SJSA1 (cell line): ENCODE measurements around the gene TEX29. TPM values are rescaled to one million over a fixed set of nuclear protein-coding genes. Genes with fewer than 3 reads are reported as not detected.

Experiments used
- DNase-seq, 2 experiments: peaks; one replicate each; pipeline ENCODE4 v3.0.0-alpha.2; 2015 to 2020; ENCODE audit warnings: low spot score in 2 of 2, low read depth in 1 of 2
- H3K27ac ChIP-seq: fragments of 250-450 bp; sonication (Bioruptor Pico); 2 replicates; pipeline ENCODE4 v1.5.1; 2020; ENCODE audit warnings: mild to moderate bottlenecking, moderate library complexity
- H3K27me3 ChIP-seq: fragments of 250-450 bp; sonication (Bioruptor Pico); replicated peaks from 2 replicates; pipeline ENCODE4 v1.5.1; 2020; ENCODE audit warnings: mild to moderate bottlenecking, moderate library complexity
- H3K36me3 ChIP-seq: fragments of 250-450 bp; sonication (Bioruptor Pico); 2 replicates; pipeline ENCODE4 v1.5.1; 2020; ENCODE audit warnings: mild to moderate bottlenecking
- H3K4me1 ChIP-seq: fragments of 250-450 bp; sonication (Bioruptor Pico); replicated peaks from 2 replicates; pipeline ENCODE4 v1.6.1; 2021; ENCODE audit warnings: mild to moderate bottlenecking
- H3K4me3 ChIP-seq: fragments of 250-450 bp; sonication (Bioruptor Pico); 2 replicates; pipeline ENCODE4 v1.5.1; 2020; ENCODE audit warnings: mild to moderate bottlenecking
- H3K9me3 ChIP-seq: fragments of 250-450 bp; sonication (Bioruptor Pico); replicated peaks from 2 replicates; pipeline ENCODE4 v1.5.1; 2020; ENCODE audit warnings: mild to moderate bottlenecking
- total RNA-seq: library from RNA; depleted of rRNA; stranded (reverse); fragments of >200 nt; shearing (Covaris generic); gene quantifications from 2 replicates; pipeline ENCODE4 v1.2.3, GENCODE V29; 2014

The TEX29 gene
- total RNA-seq, 1 experiment from 2014 or later: 0.82 TPM

GRCh38 chr13:111329641-111330040, 9.2 kb downstream of the TEX29 start:
- H3K27ac ChIP-seq: no peak overlapping the region
- no peaks in the 10 kb centered on the region for H3K36me3 ChIP-seq
- no peak overlapping the region for H3K4me3 ChIP-seq
- no peaks in the 10 kb centered on the region for H3K4me1 ChIP-seq
- no peaks in the 10 kb centered on the region; the same call in 1 of the 2 replicates for H3K9me3 ChIP-seq
- H3K27me3 ChIP-seq: peaks cover 81% of the 10 kb centered on the region
- peak in 1 of 2 experiments; percentile 43 for DNase-seq

GRCh38 chr13:111330066-111330610, 9.7 kb downstream of the TEX29 start:
- Histone ChIP-seq H3K36me3 (no peaks in the 10 kb centered on the region), H3K4me3 (no peak overlapping the region), H3K27ac (no peak overlapping the region), H3K4me1 (no peaks in the 10 kb centered on the region), H3K27me3 (peaks cover 76% of the 10 kb centered on the region), H3K9me3 (no peaks in the 10 kb centered on the region; the same call in 1 of the 2 replicates)
- peak in 1 of 2 experiments; percentile 47 for DNase-seq

GRCh38 chr13:111335298-111335697, 14.9 kb downstream of the TEX29 start:
- Histone ChIP-seq H3K4me1 (peaks cover 9% of the 10 kb centered on the region), H3K36me3 (no peaks in the 10 kb centered on the region), H3K27me3 (peaks cover 34% of the 10 kb centered on the region), H3K4me3 (no peak overlapping the region), H3K9me3 (no peaks in the 10 kb centered on the region; the same call in 1 of the 2 replicates), H3K27ac (no peak overlapping the region)
- peak in 1 of 2 experiments; percentile 43 for DNase-seq

- DNase-seq: peak in 1 of 2 experiments; percentile 31
- H3K4me1 ChIP-seq: peaks cover 9% of the 10 kb centered on the region
- peaks cover 24% of the 10 kb centered on the region for H3K27me3 ChIP-seq
- no peak overlapping the region for H3K27ac ChIP-seq
- H3K4me3 ChIP-seq: no peak overlapping the region
- H3K36me3 ChIP-seq: no peaks in the 10 kb centered on the region
- H3K9me3 ChIP-seq: no peaks in the 10 kb centered on the region; the same call in 1 of the 2 replicates
Measured at GRCh38 chr13:111336666-111337065, 16.2 kb downstream of the TEX29 start.

- H3K27ac ChIP-seq: no peak overlapping the region
- peaks cover 24% of the 10 kb centered on the region for H3K27me3 ChIP-seq
- peaks cover 9% of the 10 kb centered on the region for H3K4me1 ChIP-seq
- no peaks in the 10 kb centered on the region for H3K36me3 ChIP-seq
- DNase-seq: peak; percentile 48 to 75
- H3K9me3 ChIP-seq: no peaks in the 10 kb centered on the region; the same call in 1 of the 2 replicates
- no peak overlapping the region for H3K4me3 ChIP-seq
Measured at GRCh38 chr13:111337206-111337605, 16.8 kb downstream of the TEX29 start.

- H3K27ac ChIP-seq: no peak overlapping the region
Measured at GRCh38 chr13:111337741-111338140, 17.3 kb downstream of the TEX29 start.

GRCh38 chr13:111338841-111339240, 18.4 kb downstream of the TEX29 start:
- peak in 1 of 2 experiments; percentile 49 for DNase-seq
- Histone ChIP-seq H3K4me3 (no peak overlapping the region), H3K36me3 (no peaks in the 10 kb centered on the region), H3K27ac (no peak overlapping the region), H3K9me3 (peaks cover 6% of the 10 kb centered on the region), H3K27me3 (peaks cover 15% of the 10 kb centered on the region), H3K4me1 (peaks cover 9% of the 10 kb centered on the region)

More at GRCh38 chr13:111337741-111338140, 17.3 kb downstream of the TEX29 start:
- H3K4me3 ChIP-seq: no peak overlapping the region
- peaks cover 9% of the 10 kb centered on the region for H3K4me1 ChIP-seq
- H3K27me3 ChIP-seq: peaks cover 24% of the 10 kb centered on the region
- DNase-seq: peak in 1 of 2 experiments; percentile 55
- peaks cover under 1% of the 10 kb centered on the region for H3K9me3 ChIP-seq
- no peaks in the 10 kb centered on the region for H3K36me3 ChIP-seq

GRCh38 chr13:111339366-111340143, 19.1 kb downstream of the TEX29 start:
- H3K36me3 ChIP-seq: no peaks in the 10 kb centered on the region
- DNase-seq: peak in 1 of 2 experiments; percentile 58
- H3K4me1 ChIP-seq: peaks cover 9% of the 10 kb centered on the region

GRCh38 chr13:111341886-111342285, 21.4 kb downstream of the TEX29 start:
- DNase-seq: peak in 1 of 2 experiments; percentile 48
- Histone ChIP-seq H3K4me1 (peaks cover 8% of the 10 kb centered on the region), H3K27ac (no peak overlapping the region), H3K9me3 (peaks cover 6% of the 10 kb centered on the region; the same call in 1 of the 2 replicates), H3K27me3 (peaks cover 10% of the 10 kb centered on the region), H3K36me3 (no peaks in the 10 kb centered on the region), H3K4me3 (no peak overlapping the region)

More at GRCh38 chr13:111339366-111340143, 19.1 kb downstream of the TEX29 start:
- H3K9me3 ChIP-seq: peaks cover 6% of the 10 kb centered on the region; the same call in 1 of the 2 replicates
- no peak overlapping the region for H3K4me3 ChIP-seq
- H3K27me3 ChIP-seq: peaks cover 10% of the 10 kb centered on the region
- H3K27ac ChIP-seq: no peak overlapping the region

GRCh38 chr13:111342721-111343120, 22.3 kb downstream of the TEX29 start:
- Histone ChIP-seq H3K4me1 (no peaks in the 10 kb centered on the region; the same call in 1 of the 2 replicates), H3K9me3 (peaks cover 6% of the 10 kb centered on the region; the same call in 1 of the 2 replicates), H3K27me3 (peaks cover 11% of the 10 kb centered on the region), H3K27ac (no peak overlapping the region), H3K36me3 (no peaks in the 10 kb centered on the region), H3K4me3 (no peak overlapping the region)
- DNase-seq: peak in 1 of 2 experiments; percentile 46

- Histone ChIP-seq H3K4me1 (no peaks in the 10 kb centered on the region), H3K27me3 (peaks cover 16% of the 10 kb centered on the region), H3K4me3 (no peak overlapping the region), H3K27ac (no peak overlapping the region), H3K9me3 (peaks cover 6% of the 10 kb centered on the region; the same call in 1 of the 2 replicates), H3K36me3 (no peaks in the 10 kb centered on the region)
- DNase-seq: peak in 1 of 2 experiments; percentile 57
Measured at GRCh38 chr13:111343186-111343805, 22.9 kb downstream of the TEX29 start.

GRCh38 chr13:111344471-111345191, 24.2 kb downstream of the TEX29 start:
- DNase-seq: peak in 1 of 2 experiments; percentile 61
- Histone ChIP-seq H3K27ac (no peak overlapping the region), H3K9me3 (peaks cover 6% of the 10 kb centered on the region; the same call in 1 of the 2 replicates), H3K4me1 (no peaks in the 10 kb centered on the region), H3K36me3 (no peaks in the 10 kb centered on the region), H3K27me3 (peaks cover 22% of the 10 kb centered on the region), H3K4me3 (no peak overlapping the region)

- no peaks in the 10 kb centered on the region for H3K36me3 ChIP-seq
- no peaks in the 10 kb centered on the region for H3K4me1 ChIP-seq
- no peak overlapping the region for H3K4me3 ChIP-seq
- peaks cover 32% of the 10 kb centered on the region for H3K27me3 ChIP-seq
- peak in 1 of 2 experiments; percentile 51 for DNase-seq
- H3K27ac ChIP-seq: no peak overlapping the region
- peaks cover 6% of the 10 kb centered on the region; the same call in 1 of the 2 replicates for H3K9me3 ChIP-seq
Measured at GRCh38 chr13:111345682-111346081, 25.2 kb downstream of the TEX29 start.
